Hepatocyte (in vitro differentiated cells): ENCODE measurements around the gene OLFML1. TPM values are rescaled to one million over a fixed set of nuclear protein-coding genes. Genes with fewer than 3 reads are reported as not detected.

ENCODE experiments used
- DNase-seq: peaks from one replicate; pipeline ENCODE4 v3.0.0-alpha.2; 2016; ENCODE audit warnings: low spot score
- H2AFZ ChIP-seq: fragments of 200-600 bp; sonication (generic); 2 replicates; pipeline ENCODE4 v1.6.0; 2016; ENCODE audit warnings: antibody characterized with exemption, mild to moderate bottlenecking
- H3K27ac ChIP-seq: fragments of 200-600 bp; sonication (generic); 2 replicates; pipeline ENCODE4 v1.5.1; 2016; ENCODE audit warnings: mild to moderate bottlenecking
- H3K27me3 ChIP-seq: fragments of 200-600 bp; sonication (generic); 2 replicates; pipeline ENCODE4 v1.6.1; 2016
- H3K36me3 ChIP-seq: fragments of 200-600 bp; sonication (generic); replicated peaks from 2 replicates; pipeline ENCODE4 v1.5.1; 2016; ENCODE audit warnings: low read depth; ENCODE audit not compliant: insufficient read depth
- H3K4me1 ChIP-seq: fragments of 200-600 bp; sonication (generic); 2 replicates; pipeline ENCODE4 v1.5.1; 2016; ENCODE audit warnings: mild to moderate bottlenecking, moderate library complexity; ENCODE audit not compliant: insufficient read depth
- H3K4me2 ChIP-seq: fragments of 200-600 bp; sonication (generic); 2 replicates; pipeline ENCODE4 v1.6.0; 2016
- H3K4me3 ChIP-seq: fragments of 200-600 bp; sonication (generic); 2 replicates; pipeline ENCODE4 v1.5.1; 2016; ENCODE audit warnings: mild to moderate bottlenecking
- H3K79me2 ChIP-seq: fragments of 200-600 bp; sonication (generic); 2 replicates; pipeline ENCODE4 v1.6.0; 2017; ENCODE audit warnings: mild to moderate bottlenecking
- H3K9me2 ChIP-seq: fragments of 200-600 bp; sonication (generic); replicated peaks from 2 replicates; pipeline ENCODE4 v1.6.0; 2017; ENCODE audit warnings: mild to moderate bottlenecking; ENCODE audit not compliant: insufficient read depth
- H3K9me3 ChIP-seq: fragments of 200-600 bp; sonication (generic); 2 replicates; pipeline ENCODE4 v1.5.1; 2016; ENCODE audit warnings: low read depth, mild to moderate bottlenecking
- H4K20me1 ChIP-seq: fragments of 200-600 bp; sonication (generic); 2 replicates; pipeline ENCODE4 v1.6.0; 2016; ENCODE audit warnings: mild to moderate bottlenecking; ENCODE audit not compliant: insufficient read depth, poor library complexity, severe bottlenecking
- CTCF ChIP-seq: fragments of 200-600 bp; sonication (generic); IDR thresholded peaks from 2 replicates; pipeline ENCODE4 v1.5.1; 2016; ENCODE audit warnings: antibody characterized with exemption, mild to moderate bottlenecking; ENCODE audit not compliant: poor library complexity
- EZH2 ChIP-seq: fragments of 200-600 bp; sonication (generic); IDR thresholded peaks from 2 replicates; pipeline ENCODE4 v1.6.1; 2016; ENCODE audit warnings: antibody characterized with exemption, mild to moderate bottlenecking, borderline replicate concordance
- EZH2phosphoT487 ChIP-seq: fragments of 200-600 bp; sonication (generic); IDR thresholded peaks from one replicate; pipeline ENCODE4 v1.6.1; 2018; ENCODE audit warnings: antibody characterized with exemption, mild to moderate bottlenecking, low read depth, moderate library complexity; ENCODE audit not compliant: unreplicated experiment, severe bottlenecking
- WGBS: methylation state at CpG from one replicate; pipeline ENCODE4 v1.1.6; 2016; ENCODE audit warnings: low lambda C conversion rate; ENCODE audit errors: missing lambda C conversion rate; 5-methylcytosine and 5-hydroxymethylcytosine counted together
- polyA plus RNA-seq: library from polyadenylated mRNA; unstranded; fragments of >200 nt; fragmentation: Nextera tagmentation; extraction: Ambion mirVana; gene quantifications from 2 replicates; pipeline ENCODE4 v1.2.1, GENCODE V29; 2016
- total RNA-seq: library from RNA; depleted of rRNA; stranded (reverse); fragments of >200 nt; gene quantifications from 2 replicates; pipeline ENCODE4 v1.2.3, GENCODE V29; 2014

OLFML1 gene
- total and polyA plus RNA-seq, 2 experiments from 2014 or later: 9.3 to 10.9 TPM

- no peaks in the 10 kb centered on the region for H3K9me3 ChIP-seq
- H3K4me1 ChIP-seq: no peaks in the 10 kb centered on the region
- no peak overlapping the region for H3K4me3 ChIP-seq
- no peak overlapping the region for H3K4me2 ChIP-seq
- H3K36me3 ChIP-seq: no peaks in the 10 kb centered on the region
- no peak overlapping the region for H2AFZ ChIP-seq
- WGBS: 80% methylated on average over 1 of the region's 1 CpG
- H3K79me2 ChIP-seq: no peaks in the 10 kb centered on the region
- no peaks in the 10 kb centered on the region for H4K20me1 ChIP-seq
- no peak overlapping the region for H3K27ac ChIP-seq
- no peak for DNase-seq
- H3K27me3 ChIP-seq: no peaks in the 10 kb centered on the region
- TF ChIP-seq EZH2phosphoT487 (no peak), EZH2 (no peak), CTCF (no peak)
- H3K9me2 ChIP-seq: no peaks in the 10 kb centered on the region
Observed at GRCh38 chr11:7462706-7463105, 22.6 kb upstream of the OLFML1 start.

- H3K4me1 ChIP-seq: no peaks in the 10 kb centered on the region
- H3K27me3 ChIP-seq: no peaks in the 10 kb centered on the region
- DNase-seq: no peak
- 94% methylated on average over 2 of the region's 2 CpGs for WGBS
- TF ChIP-seq EZH2phosphoT487: no peak
- TF ChIP-seq CTCF: no peak
- no peak for TF ChIP-seq EZH2
- H3K27ac ChIP-seq: no peak overlapping the region
- H3K4me3 ChIP-seq: no peak overlapping the region
- H3K9me2 ChIP-seq: no peaks in the 10 kb centered on the region
- H2AFZ ChIP-seq: no peak overlapping the region
- no peak overlapping the region for H3K4me2 ChIP-seq
- H3K36me3 ChIP-seq: no peaks in the 10 kb centered on the region
- no peaks in the 10 kb centered on the region for H4K20me1 ChIP-seq
- H3K79me2 ChIP-seq: no peaks in the 10 kb centered on the region
- no peaks in the 10 kb centered on the region for H3K9me3 ChIP-seq
Observed at GRCh38 chr11:7467652-7468051, 17.7 kb upstream of the OLFML1 start.

GRCh38 chr11:7469351-7469865 is 15.9 kb upstream of the OLFML1 start:
- no peaks in the 10 kb centered on the region for H3K27me3 ChIP-seq
- WGBS: 86% methylated on average over 4 of the region's 5 CpGs
- TF ChIP-seq EZH2phosphoT487: no peak
- H3K79me2 ChIP-seq: no peaks in the 10 kb centered on the region
- no peaks in the 10 kb centered on the region for H3K9me3 ChIP-seq
- DNase-seq: no peak
- H3K9me2 ChIP-seq: no peaks in the 10 kb centered on the region
- H3K27ac ChIP-seq: no peak overlapping the region
- no peak overlapping the region for H3K4me2 ChIP-seq
- no peak overlapping the region for H3K4me3 ChIP-seq
- H4K20me1 ChIP-seq: no peaks in the 10 kb centered on the region
- H2AFZ ChIP-seq: no peak overlapping the region
- no peaks in the 10 kb centered on the region for H3K4me1 ChIP-seq
- no peaks in the 10 kb centered on the region for H3K36me3 ChIP-seq

DNA sequence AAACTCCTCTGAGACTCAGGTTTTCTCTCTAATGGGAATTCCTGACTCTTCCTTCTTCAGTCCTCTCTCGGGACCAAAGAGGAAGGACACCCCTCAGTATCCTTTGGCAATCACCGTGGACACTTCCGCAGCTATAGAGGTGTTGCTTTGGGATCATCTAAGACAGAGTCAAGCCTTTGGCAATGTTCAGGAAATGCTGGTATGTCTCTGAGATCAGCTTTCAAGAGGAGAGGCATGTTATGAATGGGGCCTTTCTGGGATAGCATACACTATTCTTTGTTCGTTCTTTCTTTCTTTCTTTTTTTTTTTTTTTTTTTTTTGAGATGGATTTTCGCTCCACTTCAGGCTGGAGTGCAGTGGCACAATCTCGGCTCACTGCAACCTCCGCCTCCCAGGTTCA is 14.2 kb upstream of the OLFML1 start:
- Histone ChIP-seq H4K20me1 (no peaks in the 10 kb centered on the region), H2AFZ (no peak overlapping the region), H3K4me1 (no peaks in the 10 kb centered on the region), H3K36me3 (no peaks in the 10 kb centered on the region), H3K9me3 (no peaks in the 10 kb centered on the region), H3K27ac (no peak overlapping the region), H3K79me2 (no peaks in the 10 kb centered on the region), H3K9me2 (no peaks in the 10 kb centered on the region), H3K4me2 (no peak overlapping the region), H3K27me3 (no peaks in the 10 kb centered on the region), H3K4me3 (no peak overlapping the region)
- no peak for DNase-seq
- WGBS: 93% methylated on average over 6 of the region's 7 CpGs
- no peak for TF ChIP-seq EZH2phosphoT487
- no peak for TF ChIP-seq CTCF
- no peak for TF ChIP-seq EZH2
